HG02642 (cell line): Measurements from ENCODE around the gene SOHLH1.

Experiments used
- ATAC-seq: cut with Tn5 transposase; IDR thresholded peaks from one replicate; pipeline ENCODE4 v1.9.1; 2021; ENCODE audit warnings: mild to moderate bottlenecking; ENCODE audit not compliant: unreplicated experiment, poor library complexity

Gene SOHLH1

GRCh38 chr9:135732569-135733257 lies 33.4 kb upstream of the SOHLH1 start:
- no peak for ATAC-seq

DNA sequence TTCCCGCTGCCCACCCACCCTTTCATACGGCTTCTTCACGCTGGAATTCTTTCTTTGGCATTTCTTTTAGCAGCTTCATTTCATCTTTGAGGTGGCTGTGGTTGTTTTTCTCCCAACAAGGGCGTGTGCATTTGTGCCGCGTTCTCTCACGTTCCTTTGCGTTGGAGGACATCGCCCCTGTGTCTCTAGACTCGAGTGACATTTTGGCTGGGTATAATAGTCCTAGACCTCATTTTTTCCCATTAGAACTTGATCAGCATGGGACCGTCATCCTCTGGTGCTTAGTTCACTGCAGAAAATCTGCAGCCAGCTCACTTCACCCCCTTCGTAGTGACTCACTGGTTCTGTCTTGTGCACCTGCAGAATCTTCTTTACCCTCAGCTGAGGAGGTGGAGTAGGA lies 32.2 kb upstream of the SOHLH1 start:
- no peak for ATAC-seq

- ATAC-seq = no peak
These were observed 30.2 kb upstream of the SOHLH1 start for GRCh38 chr9:135729480-135729879.

- ATAC-seq = no peak
These were observed 29.3 kb upstream of the SOHLH1 start for GRCh38 chr9:135728436-135729110.

- ATAC-seq = no peak
These were observed 28.1 kb upstream of the SOHLH1 start for GRCh38 chr9:135727257-135727875.

- no peak for ATAC-seq
These were observed 27.0 kb upstream of the SOHLH1 start for GRCh38 chr9:135726138-135726853.

DNA sequence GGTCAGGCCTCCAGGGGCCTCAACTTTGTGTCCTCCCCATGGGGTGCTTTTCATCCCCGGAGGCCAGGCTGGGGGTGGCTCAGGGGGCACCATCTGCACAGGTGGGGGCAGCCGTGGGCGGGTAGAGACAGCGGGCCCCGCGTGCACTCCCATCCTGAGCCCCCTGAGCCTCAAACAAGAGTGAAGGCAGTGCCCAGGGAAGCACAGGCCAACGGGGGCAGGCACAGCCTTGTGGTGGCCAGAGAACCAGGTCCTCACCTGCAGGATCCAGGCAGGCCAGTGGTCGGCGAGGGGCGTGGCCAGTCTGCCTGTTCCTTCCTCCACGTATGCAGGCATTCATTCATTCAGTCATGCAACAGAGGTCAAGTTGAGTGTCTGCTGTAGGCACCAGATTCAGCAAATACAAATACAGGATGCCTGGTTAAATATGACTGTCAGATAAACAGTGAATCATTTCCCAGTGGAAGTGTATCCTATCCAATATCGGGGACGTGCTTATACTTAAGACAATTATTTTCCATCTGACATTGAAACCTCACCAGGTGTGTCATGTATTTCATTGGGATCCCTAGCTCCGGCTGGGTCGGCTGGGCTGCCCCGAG lies 25.0 kb upstream of the SOHLH1 start:
- ATAC-seq = no peak

DNA sequence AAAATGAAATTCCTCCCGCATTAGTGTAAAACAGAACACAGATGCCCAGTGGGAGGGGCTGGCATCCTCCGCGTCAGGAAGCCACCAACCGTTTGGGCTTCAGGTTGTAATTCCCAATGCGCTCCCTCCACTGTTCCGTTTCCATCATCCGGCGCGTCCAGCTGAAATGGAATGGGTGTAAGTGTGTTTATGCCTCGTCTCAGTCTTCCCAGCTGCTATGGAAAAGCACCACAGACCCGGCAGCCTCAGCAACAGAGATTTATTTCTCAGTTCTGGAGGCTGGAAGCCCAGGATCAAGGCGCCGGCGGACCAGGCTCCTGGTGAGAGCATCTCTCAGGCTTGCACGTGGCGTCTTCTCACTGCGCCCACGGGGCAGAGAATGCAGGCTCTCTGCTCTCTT lies 23.1 kb upstream of the SOHLH1 start:
- ATAC-seq = no peak

DNA sequence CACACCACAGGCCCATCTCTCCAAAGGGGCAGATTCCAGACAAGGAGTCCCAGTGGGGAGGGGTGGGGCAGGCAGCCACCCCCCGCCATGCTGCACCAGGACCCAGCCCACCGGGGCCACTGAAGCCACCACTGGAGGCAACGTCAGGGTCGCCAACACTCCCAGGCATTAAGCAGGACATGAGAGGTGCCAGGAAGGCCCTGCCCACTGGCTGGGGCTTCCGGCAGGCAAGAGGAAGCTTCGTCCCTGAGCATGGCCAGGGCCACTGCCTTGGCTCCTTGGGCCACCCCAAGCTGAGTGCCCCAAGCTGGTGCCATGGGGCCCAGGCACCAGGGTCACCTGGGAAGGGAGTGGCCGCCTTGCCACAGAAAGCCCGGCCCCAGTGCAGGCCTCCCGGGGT lies 20.2 kb upstream of the SOHLH1 start:
- no peak for ATAC-seq

GRCh38 chr9:135718616-135719015 lies 19.3 kb upstream of the SOHLH1 start:
- no peak for ATAC-seq

DNA sequence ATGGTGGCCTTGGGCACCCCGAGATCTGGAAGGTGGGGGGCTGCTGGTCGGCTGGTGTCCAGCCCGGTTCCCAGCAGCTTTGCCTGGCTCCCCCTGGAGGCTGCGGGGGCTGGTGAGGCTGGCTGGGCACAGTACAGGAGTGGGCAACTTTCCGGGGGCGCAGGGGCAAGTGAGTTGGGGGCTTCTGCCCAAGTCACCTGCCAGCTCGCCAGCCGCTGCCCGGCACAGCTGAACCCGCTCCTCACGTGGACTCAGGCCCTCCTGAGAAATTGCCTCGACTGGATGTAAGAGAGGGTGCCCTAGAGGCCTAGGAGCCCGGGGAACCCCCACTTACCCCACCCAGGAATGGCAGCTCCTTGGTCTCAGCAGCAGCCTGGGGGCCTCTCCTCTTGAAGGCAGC lies 18.1 kb upstream of the SOHLH1 start:
- ATAC-seq = no peak

DNA sequence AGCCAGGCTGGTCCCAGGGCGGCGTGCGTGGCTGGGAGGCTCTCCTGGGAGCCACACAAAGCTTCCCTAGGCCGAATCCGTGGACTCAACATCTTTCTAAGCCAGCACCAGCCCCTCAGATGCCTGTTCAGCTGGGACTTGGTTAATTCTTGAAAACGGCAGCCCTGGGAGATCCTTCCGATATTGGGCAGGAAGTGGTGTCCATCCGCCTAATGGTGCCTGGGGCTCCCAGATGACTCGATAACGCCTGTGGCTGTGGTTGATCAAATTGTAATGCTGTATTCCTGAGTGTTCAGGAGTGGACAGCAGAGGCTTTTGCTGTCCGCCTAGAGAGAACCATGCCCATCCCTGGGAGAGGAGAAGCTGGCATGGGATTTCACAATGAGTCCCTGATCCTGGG lies 16.8 kb upstream of the SOHLH1 start:
- ATAC-seq = no peak

DNA sequence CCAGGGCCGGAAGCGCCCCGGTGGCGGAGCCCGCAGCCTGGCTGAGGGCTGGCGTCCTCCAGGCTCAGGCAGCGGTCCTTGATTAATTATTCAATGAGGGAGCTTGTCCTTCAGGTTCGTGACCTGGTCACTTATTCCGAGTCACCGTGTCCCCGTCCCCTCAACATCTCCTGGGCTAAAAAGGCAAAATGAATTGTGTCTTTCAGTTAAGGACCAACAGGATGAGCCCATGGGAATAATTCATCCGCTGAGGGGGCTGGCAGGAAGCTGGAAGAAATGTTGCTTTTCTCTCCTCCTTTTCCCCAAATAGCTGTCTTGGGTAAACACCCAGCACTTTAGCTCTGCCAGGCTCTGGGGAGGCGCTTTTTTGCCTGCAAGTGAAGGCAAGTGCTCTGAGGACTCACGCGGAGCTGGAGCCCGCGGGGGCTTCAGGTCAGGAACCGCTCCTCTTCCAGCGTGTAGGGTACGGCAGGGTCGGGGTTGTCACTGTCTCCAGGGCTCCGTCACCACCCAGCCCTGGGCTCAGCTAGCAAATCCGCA lies 15.8 kb upstream of the SOHLH1 start:
- no peak for ATAC-seq

DNA sequence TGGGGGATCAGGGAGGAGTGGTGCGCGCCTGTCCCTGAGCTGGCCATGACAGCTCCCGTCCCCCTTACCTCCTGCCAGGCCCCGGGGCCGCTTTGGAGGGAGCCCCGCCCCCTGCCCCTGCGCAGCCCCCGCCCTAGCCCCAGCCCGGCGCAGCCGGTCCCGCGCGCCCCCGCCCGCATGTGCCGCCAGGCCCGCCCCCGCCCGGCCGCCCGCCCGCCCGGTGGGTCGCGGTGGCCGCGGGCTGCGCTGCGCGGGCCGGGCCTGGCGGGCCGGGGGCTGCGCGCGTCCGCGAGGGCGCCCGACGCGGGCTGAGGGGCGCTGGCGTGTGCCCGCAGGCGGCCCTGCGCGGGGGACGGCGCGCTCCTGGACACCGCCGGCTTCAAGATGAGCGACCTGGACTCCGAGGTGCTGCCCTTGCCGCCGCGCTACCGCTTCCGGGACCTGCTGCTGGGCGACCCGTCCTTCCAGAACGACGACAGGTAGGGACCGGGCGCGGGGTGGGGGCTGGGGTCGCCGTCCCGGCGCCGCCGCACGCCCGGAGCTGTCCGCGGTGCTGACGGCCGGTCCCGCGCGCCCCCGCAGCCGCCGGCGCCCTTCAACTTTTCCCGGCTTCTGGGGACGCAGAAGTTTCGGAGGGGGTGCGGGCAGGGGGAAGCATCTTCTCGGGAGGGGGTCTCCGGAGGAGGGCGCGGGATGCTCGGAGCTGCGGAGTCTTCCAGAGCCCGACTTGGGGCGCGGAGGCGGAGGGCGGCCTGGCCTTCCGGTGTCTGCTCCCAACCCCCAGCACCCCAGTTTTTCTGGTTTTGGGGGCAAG lies 15.2 kb upstream of the SOHLH1 start:
- ATAC-seq = no peak

- no peak for ATAC-seq
These were observed 13.5 kb upstream of the SOHLH1 start for GRCh38 chr9:135712613-135713295.

DNA sequence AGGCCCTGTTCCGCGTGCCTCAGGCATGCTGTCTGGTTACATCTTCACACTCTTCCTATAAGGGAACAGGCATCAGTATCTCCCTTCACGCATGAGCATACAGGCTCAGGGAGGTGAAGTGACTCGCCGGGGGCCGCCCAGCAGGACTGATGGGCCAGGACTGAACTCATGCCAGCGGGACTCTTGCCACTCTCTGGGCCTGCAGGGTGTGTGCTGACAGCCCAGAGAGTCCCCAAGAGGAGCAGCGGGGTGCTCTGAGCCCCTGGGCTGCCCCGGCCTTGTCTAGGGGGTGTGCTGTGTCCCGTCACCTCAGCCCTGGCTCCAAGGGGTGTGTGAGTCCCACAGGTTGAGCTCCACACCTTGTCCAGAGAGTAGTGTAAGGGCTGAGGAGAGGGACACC lies 12.6 kb upstream of the SOHLH1 start:
- ATAC-seq = no peak

- ATAC-seq = no peak
These were observed 12.1 kb upstream of the SOHLH1 start for GRCh38 chr9:135711391-135711790.

DNA sequence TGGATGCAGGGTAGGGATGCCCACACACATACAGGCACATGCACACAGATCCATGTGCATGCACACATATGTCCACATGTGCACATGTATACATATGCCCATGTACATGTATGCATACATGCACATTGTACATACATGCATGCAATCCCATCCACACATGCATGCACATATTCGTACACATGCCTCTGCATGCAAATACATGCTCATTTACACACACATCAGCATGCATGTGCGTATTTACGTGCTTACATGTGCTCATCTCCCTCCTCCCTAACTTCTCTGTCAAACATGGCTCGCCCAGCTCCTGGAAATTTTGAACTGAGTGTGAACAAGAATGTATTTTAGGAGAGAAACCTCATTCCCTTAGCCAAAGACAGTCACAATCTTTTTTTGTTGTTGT lies 8.9 kb upstream of the SOHLH1 start:
- ATAC-seq = no peak
